ENCODE results near the gene IFNL4. TPM values are rescaled to one million over a fixed set of nuclear protein-coding genes. Genes with fewer than 3 reads are reported as not detected.
"Not testable (repeated sequence)": the region's sequence is repeated elsewhere in the genome, so short reads cannot be mapped to it uniquely, and the experiment has no call there.

The IFNL4 gene
- total RNA-seq, 2 donors from 2014 or later: not detected

GRCh38 chr19:39268531-39269223 lies 20.0 kb upstream of the IFNL4 start:
- ATAC-seq; DNase-seq; H3K36me3 Mint-ChIP-seq (ENCODE audit: low read depth); H3K27ac Mint-ChIP-seq; H3K4me3 Mint-ChIP-seq; H3K4me1 Mint-ChIP-seq; H3K9me3 ChIP-seq (ENCODE audit: control insufficient read depth, low read length, poor library complexity, severe bottlenecking): not testable (repeated sequence)
- peaks cover 31% of the 10 kb centered on the region for H3K27me3 Mint-ChIP-seq

DNA sequence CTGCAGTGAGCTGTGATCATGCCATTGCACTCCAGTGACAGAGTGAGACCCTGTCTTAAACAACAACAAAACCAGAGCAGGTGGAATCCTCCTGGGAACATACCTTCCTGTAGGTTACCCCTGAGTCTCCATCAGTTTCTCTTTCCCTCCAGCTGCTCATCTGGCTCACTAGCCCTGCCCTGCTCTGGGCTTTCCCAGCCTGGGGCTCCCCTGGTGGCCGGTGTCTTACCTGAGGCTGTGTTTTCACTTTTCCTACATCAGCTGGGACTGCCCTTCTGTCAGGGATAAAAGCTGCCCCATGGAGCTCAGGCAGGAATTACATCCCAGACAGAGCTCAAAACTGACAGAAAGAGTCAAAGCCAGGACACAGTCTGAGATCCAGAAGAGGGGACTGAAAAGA lies 19.4 kb upstream of the IFNL4 start, which contains the start of gene IFNL2:
TSS of gene IFNL2 (plus strand) at position 312 of the 400 bp plus-strand sequence. CDS start 173 bp downstream, outside the sequence.
- H3K9me3 ChIP-seq (ENCODE audit: control insufficient read depth, low read length, poor library complexity, severe bottlenecking); H3K27ac Mint-ChIP-seq; H3K4me3 Mint-ChIP-seq; DNase-seq; H3K4me1 Mint-ChIP-seq; H3K36me3 Mint-ChIP-seq (ENCODE audit: low read depth): not testable (repeated sequence)
- H3K27me3 Mint-ChIP-seq: peaks cover 37% of the 10 kb centered on the region
- ATAC-seq: peak; percentile 67

- Mint-ChIP-seq H3K4me3 (peak overlapping the region; percentile 64), H3K4me1 (peaks cover 6% of the 10 kb centered on the region), H3K27me3 (peaks cover 46% of the 10 kb centered on the region), H3K27ac (no peak overlapping the region), H3K36me3 (ENCODE audit: low read depth) (peaks cover 11% of the 10 kb centered on the region)
- DNase-seq: peak in 1 of 3 donors; percentile 12
- peak; percentile 53 for ATAC-seq
- no peaks in the 10 kb centered on the region for H3K9me3 ChIP-seq (ENCODE audit: control insufficient read depth, low read length, poor library complexity, severe bottlenecking)
Observed at GRCh38 chr19:39265321-39265916, 16.8 kb upstream of the IFNL4 start.

- DNase-seq: no peak
- H3K9me3 ChIP-seq (ENCODE audit: control insufficient read depth, low read length, poor library complexity, severe bottlenecking): no peaks in the 10 kb centered on the region
- no peak for ATAC-seq
- H3K4me3 Mint-ChIP-seq: no peak overlapping the region
- H3K4me1 Mint-ChIP-seq: peaks cover 6% of the 10 kb centered on the region
- no peak overlapping the region for H3K27ac Mint-ChIP-seq
- peaks cover 39% of the 10 kb centered on the region for H3K27me3 Mint-ChIP-seq
- peaks cover 11% of the 10 kb centered on the region for H3K36me3 Mint-ChIP-seq (ENCODE audit: low read depth)
Observed at GRCh38 chr19:39264306-39265290, 15.9 kb upstream of the IFNL4 start.

GRCh38 chr19:39263912-39264305 lies 15.3 kb upstream of the IFNL4 start:
- H3K27me3 Mint-ChIP-seq: peaks cover 35% of the 10 kb centered on the region
- peaks cover 6% of the 10 kb centered on the region for H3K4me1 Mint-ChIP-seq
- H3K4me3 Mint-ChIP-seq: peak overlapping the region; percentile 52
- no peak overlapping the region for H3K27ac Mint-ChIP-seq
- ATAC-seq: no peak
- DNase-seq: no peak
- H3K9me3 ChIP-seq (ENCODE audit: control insufficient read depth, low read length, poor library complexity, severe bottlenecking): no peaks in the 10 kb centered on the region
- H3K36me3 Mint-ChIP-seq (ENCODE audit: low read depth): peaks cover 11% of the 10 kb centered on the region

DNA sequence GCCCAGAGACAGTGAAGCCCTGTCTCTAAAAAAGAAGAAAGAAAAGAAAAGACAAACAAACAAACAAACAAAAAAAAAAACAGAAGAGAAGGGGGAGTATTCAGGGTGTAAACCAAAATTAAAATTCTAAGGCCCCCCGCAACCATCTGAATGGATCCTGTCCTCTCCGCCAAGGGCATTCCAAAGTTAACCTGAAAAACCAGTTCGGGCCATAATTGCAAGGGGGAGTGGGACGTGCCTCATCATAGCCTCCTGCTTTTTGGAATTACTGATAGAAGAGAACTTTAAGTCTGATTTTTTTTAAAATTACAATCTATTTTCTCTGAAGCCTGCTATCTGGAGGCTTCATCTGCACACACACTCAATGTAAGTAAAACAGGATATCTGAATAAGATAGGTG lies 13.8 kb upstream of the IFNL4 start:
- no peaks in the 10 kb centered on the region for H3K9me3 ChIP-seq (ENCODE audit: control insufficient read depth, low read length, poor library complexity, severe bottlenecking)
- Mint-ChIP-seq H3K27me3 (peaks cover 39% of the 10 kb centered on the region), H3K4me1 (peaks cover 13% of the 10 kb centered on the region), H3K36me3 (ENCODE audit: low read depth) (peaks cover 11% of the 10 kb centered on the region), H3K27ac (no peak overlapping the region), H3K4me3 (no peak overlapping the region)
- DNase-seq (no peak), ATAC-seq (no peak)

DNA sequence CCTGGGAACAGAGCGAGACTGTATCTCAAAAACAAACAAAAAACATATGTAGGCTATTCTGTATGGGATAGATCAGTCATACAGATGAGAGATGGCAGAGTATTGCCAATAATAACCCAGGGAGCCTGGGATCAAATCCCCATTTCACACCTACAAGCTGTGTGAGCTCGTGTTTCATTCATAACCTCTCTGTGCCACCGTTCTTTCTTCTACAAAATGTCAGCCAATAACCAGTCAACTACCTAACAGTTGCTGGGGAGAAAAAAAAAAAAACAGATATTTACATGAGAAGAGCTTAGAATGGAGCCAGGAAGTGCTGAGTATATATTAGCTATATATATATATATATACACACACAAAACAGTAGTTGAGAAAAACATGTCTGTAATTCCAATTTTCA lies 13.0 kb upstream of the IFNL4 start:
- ATAC-seq (no peak), DNase-seq (no peak)
- Mint-ChIP-seq H3K4me1 (peaks cover 13% of the 10 kb centered on the region), H3K36me3 (ENCODE audit: low read depth) (peaks cover 11% of the 10 kb centered on the region), H3K27me3 (peaks cover 39% of the 10 kb centered on the region), H3K4me3 (no peak overlapping the region), H3K27ac (no peak overlapping the region)
- no peaks in the 10 kb centered on the region for H3K9me3 ChIP-seq (ENCODE audit: control insufficient read depth, low read length, poor library complexity, severe bottlenecking)

DNA sequence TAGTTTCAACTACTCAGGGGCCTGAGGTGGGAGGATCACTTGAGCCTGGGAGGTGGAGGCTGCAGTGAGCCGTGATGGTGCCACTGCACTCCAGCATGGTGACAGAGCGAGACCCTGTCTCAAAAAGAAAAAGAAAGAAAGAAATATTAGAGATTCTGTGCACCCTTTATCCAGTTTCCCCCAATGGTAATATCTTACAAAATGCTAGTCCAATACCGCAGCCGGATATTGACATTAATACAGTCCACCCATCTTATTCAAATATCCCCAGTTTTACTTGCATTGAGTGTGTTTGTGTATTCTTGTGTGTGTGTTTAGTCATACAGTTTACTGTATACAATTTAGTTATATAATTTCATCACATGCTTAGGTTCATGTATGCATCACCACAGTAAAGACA lies 8.6 kb upstream of the IFNL4 start:
- no peak for ATAC-seq
- H3K4me3 Mint-ChIP-seq: no peak overlapping the region
- peaks cover 2% of the 10 kb centered on the region for H3K36me3 Mint-ChIP-seq (ENCODE audit: low read depth)
- no peaks in the 10 kb centered on the region for H3K9me3 ChIP-seq (ENCODE audit: control insufficient read depth, low read length, poor library complexity, severe bottlenecking)
- H3K27ac Mint-ChIP-seq: no peak overlapping the region
- H3K27me3 Mint-ChIP-seq: peaks cover 28% of the 10 kb centered on the region
- peaks cover 11% of the 10 kb centered on the region for H3K4me1 Mint-ChIP-seq
- DNase-seq: no peak

DNA sequence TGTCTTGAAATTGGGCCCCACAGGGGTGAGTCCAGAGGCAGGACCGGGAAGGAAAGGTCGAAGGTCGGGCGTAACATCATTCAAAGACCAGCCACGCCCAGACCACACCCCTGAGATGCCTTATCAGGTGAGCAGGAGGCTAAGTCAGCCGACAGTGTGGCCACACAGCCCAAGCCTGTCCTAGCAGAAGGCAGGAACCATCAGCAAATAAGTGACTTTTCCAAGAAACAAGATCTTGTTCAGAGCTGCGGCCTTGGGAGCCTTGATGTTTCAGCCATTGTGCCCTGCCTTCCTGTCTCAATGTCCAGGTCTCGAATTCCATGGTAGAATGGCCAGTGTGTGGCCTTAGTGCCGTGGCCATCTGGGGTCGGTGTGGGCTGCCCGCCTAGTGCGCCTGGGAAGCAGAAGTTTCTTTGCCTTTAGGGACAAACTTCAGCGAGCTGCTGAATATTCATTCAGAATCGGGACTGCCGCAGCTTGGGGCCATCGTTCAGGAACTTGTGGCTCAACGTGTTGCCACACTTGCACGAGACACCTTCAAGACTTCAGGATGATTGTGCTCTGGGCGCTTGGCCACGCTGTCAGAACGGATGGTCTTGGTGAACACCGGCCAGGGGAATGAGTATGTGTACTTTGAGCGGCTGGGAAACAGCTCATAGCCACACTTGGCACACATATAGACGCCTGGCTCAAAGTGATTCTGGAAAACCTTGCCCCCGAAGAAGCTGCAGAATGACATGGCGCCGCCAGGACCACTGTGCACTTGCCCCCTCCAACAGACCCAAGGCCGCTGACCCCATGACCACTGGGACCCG lies 6.1 kb upstream of the IFNL4 start:
- ATAC-seq: no peak
- Mint-ChIP-seq H3K4me3 (no peak overlapping the region), H3K36me3 (ENCODE audit: low read depth) (no peaks in the 10 kb centered on the region), H3K4me1 (peaks cover 16% of the 10 kb centered on the region), H3K27ac (no peak overlapping the region), H3K27me3 (peaks cover 20% of the 10 kb centered on the region)
- H3K9me3 ChIP-seq (ENCODE audit: control insufficient read depth, low read length, poor library complexity, severe bottlenecking): no peaks in the 10 kb centered on the region
- DNase-seq: no peak

GRCh38 chr19:39253374-39254149 lies 4.9 kb upstream of the IFNL4 start:
- no peak for ATAC-seq

GRCh38 chr19:39252458-39252857 lies 3.8 kb upstream of the IFNL4 start:
- Mint-ChIP-seq H3K27ac (peak overlapping the region; percentile 67), H3K27me3 (peaks cover 14% of the 10 kb centered on the region), H3K36me3 (ENCODE audit: low read depth) (no peaks in the 10 kb centered on the region), H3K4me3 (no peak overlapping the region), H3K4me1 (peaks cover 10% of the 10 kb centered on the region)
- no peak for ATAC-seq
- no peaks in the 10 kb centered on the region for H3K9me3 ChIP-seq (ENCODE audit: control insufficient read depth, low read length, poor library complexity, severe bottlenecking)
- DNase-seq: no peak

More at GRCh38 chr19:39253374-39254149, 4.9 kb upstream of the IFNL4 start:
- H3K27me3 Mint-ChIP-seq: peaks cover 20% of the 10 kb centered on the region
- DNase-seq: no peak
- H3K4me1 Mint-ChIP-seq: peaks cover 16% of the 10 kb centered on the region
- no peaks in the 10 kb centered on the region for H3K9me3 ChIP-seq (ENCODE audit: control insufficient read depth, low read length, poor library complexity, severe bottlenecking)
- no peak overlapping the region for H3K4me3 Mint-ChIP-seq
- H3K27ac Mint-ChIP-seq: peak overlapping the region; percentile 67
- H3K36me3 Mint-ChIP-seq (ENCODE audit: low read depth): no peaks in the 10 kb centered on the region

DNA sequence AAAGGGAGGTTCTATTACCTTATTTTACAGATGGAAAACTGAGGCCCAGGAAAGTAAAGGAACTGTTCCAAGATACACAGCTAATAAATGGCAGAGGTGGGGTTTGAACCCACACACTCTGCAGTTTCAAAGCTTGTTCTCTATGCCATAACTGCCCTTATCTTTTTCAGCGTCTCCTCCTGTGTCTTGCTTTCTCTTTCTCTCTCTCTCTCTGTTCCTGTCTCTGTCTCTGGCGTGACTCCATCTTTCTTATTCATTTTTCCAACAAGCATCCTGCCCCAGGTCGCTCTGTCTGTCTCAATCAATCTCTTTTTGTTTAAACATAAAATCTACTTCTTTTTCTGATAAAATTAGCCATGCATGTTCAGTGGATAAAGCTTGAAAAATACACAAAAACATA lies 3.2 kb upstream of the IFNL4 start:
- H3K9me3 ChIP-seq (ENCODE audit: control insufficient read depth, low read length, poor library complexity, severe bottlenecking): no peaks in the 10 kb centered on the region
- DNase-seq: no peak
- ATAC-seq: no peak
- Mint-ChIP-seq H3K36me3 (ENCODE audit: low read depth) (no peaks in the 10 kb centered on the region), H3K27ac (peak overlapping the region; percentile 67), H3K4me3 (no peak overlapping the region), H3K4me1 (peaks cover 13% of the 10 kb centered on the region), H3K27me3 (peaks cover 14% of the 10 kb centered on the region)
